Uterus (tissue), 4 donors: ENCODE results near the gene SIGLEC7. TPM values are rescaled to one million over a fixed set of nuclear protein-coding genes. Genes with fewer than 3 reads are reported as not detected.

Experiments
- DNase-seq, 2 donors: peaks; one replicate each; pipeline ENCODE4 v3.0.0-alpha.2; 2019 to 2020
- H3K27ac ChIP-seq, 2 donors: fragments of 200-600 bp; sonication (generic); 1 replicate in 1 of 2; 2 replicates in 1 of 2; pipeline ENCODE4 v1.5.1; 2016 to 2018
- H3K27me3 ChIP-seq, 2 donors: fragments of 200-600 bp; sonication (generic); one replicate each; pipeline ENCODE4 v1.5.1; 2018 to 2019; ENCODE audit warnings: control low read depth in 1 of 2
- H3K36me3 ChIP-seq, 2 donors: fragments of 200-600 bp; sonication (generic); one replicate each; pipeline ENCODE4 v1.5.1; 2019; ENCODE audit warnings: control low read depth in 1 of 2
- H3K4me1 ChIP-seq, 2 donors: fragments of 200-600 bp; sonication (generic); one replicate each; pipeline ENCODE4 v1.5.1; 2018 to 2019; ENCODE audit warnings: control low read depth in 1 of 2
- H3K4me3 ChIP-seq, 2 donors: fragments of 200-600 bp; sonication (generic); 1 replicate in 1 of 2; 2 replicates in 1 of 2; pipeline ENCODE4 v1.5.1; 2018 to 2019; ENCODE audit warnings: mild to moderate bottlenecking in 1 of 2
- H3K9me3 ChIP-seq, 2 donors: fragments of 200-600 bp; sonication (generic); one replicate each; pipeline ENCODE4 v1.5.1; 2019; ENCODE audit warnings: control low read depth in 1 of 2
- CTCF ChIP-seq, 4 experiments: fragments of 200-600 bp in 2 of 4; fragments of 450-650 bp in 2 of 4; sonication (generic) in 2 of 4; IDR thresholded peaks; one replicate each; pipeline ENCODE4 v1.5.1; 2016 to 2019; ENCODE audit warnings: antibody characterized with exemption in 4 of 4, mild to moderate bottlenecking in 2 of 4, moderate library complexity in 1 of 4
- POLR2A ChIP-seq, 2 donors: fragments of 450-650 bp; IDR thresholded peaks; one replicate each; pipeline ENCODE4 v1.6.1; 2016; ENCODE audit warnings: antibody characterized with exemption in 2 of 2, mild to moderate bottlenecking in 1 of 2, moderate library complexity in 1 of 2
- intact Hi-C: fragments of 100-400 bp; cut with DNase I; formaldehyde crosslinking; loops from one replicate; pipeline ENCODE4 v1.15.1; 2023; ENCODE audit warnings: low total_unique reads
- total RNA-seq, 4 donors: library from RNA; depleted of rRNA in 3 of 4; stranded (reverse); fragments of >200 nt in 3 of 4; gene quantifications; one replicate each; pipeline versions ENCODE4 v1.1.0 to v1.2.4, GENCODE V29; 2014 to 2023
- donor health status: DM: yes; HTN: yes; CAD: no.

Gene SIGLEC7
- total RNA-seq, 4 donors from 2014 or later: 0.14 to 0.59 TPM; not detected in 2

- intact Hi-C loops: no loop called here
- no peak for TF ChIP-seq CTCF (IDR thresholded peaks at IDR 0.05)
- no peak for TF ChIP-seq POLR2A (IDR thresholded peaks at IDR 0.05)
These were observed 58.1 kb downstream of the SIGLEC7 start for GRCh38 chr19:51200071-51200666.

GRCh38 chr19:51201712-51202111 is 59.6 kb downstream of the SIGLEC7 start:
- Histone ChIP-seq H3K27me3 (no peaks in the 10 kb centered on the region), H3K4me1 (no peaks in the 10 kb centered on the region), H3K9me3 (no peaks in the 10 kb centered on the region), H3K36me3 (no peaks in the 10 kb centered on the region), H3K27ac (no peak overlapping the region), H3K4me3 (no peak overlapping the region)
- TF ChIP-seq POLR2A (IDR thresholded peaks at IDR 0.05) (no peak), CTCF (IDR thresholded peaks at IDR 0.05) (no peak)
- DNase-seq: no peak
- intact Hi-C loops: no loop called here

More at GRCh38 chr19:51200071-51200666, 58.1 kb downstream of the SIGLEC7 start:
- no peak for DNase-seq
- Histone ChIP-seq H3K4me1 (no peaks in the 10 kb centered on the region), H3K9me3 (no peaks in the 10 kb centered on the region), H3K27ac (no peak overlapping the region), H3K27me3 (no peaks in the 10 kb centered on the region), H3K4me3 (no peak overlapping the region), H3K36me3 (no peaks in the 10 kb centered on the region)

Other genes with a start within 250 kb of the SIGLEC7 start
- 1 to 10 TPM in 1 of 4 donors, not detected in 3; 3.4 TPM for gene KLK4, start 230.9 kb upstream of the SIGLEC7 start, total RNA-seq
- 1 to 10 TPM in 1 of 4 donors, under 1 TPM in 1, not detected in 2; 0.69 to 1.0 TPM for gene KLK5, start 189.3 kb upstream of the SIGLEC7 start, total RNA-seq
- gene KLK6, start 172.7 kb upstream of the SIGLEC7 start, total RNA-seq: 1 to 10 TPM in 1 of 4 donors, under 1 TPM in 1, not detected in 2; 0.46 to 1.0 TPM
- 1 to 10 TPM in 1 of 4 donors, under 1 TPM in 1, not detected in 2; 0.14 to 1.1 TPM for gene KLK7, start 158.4 kb upstream of the SIGLEC7 start, total RNA-seq
- gene KLK8, start 140.7 kb upstream of the SIGLEC7 start, total RNA-seq: 1 to 10 TPM in 1 of 4 donors, not detected in 3; 4.8 TPM
- gene KLK10, start 122.6 kb upstream of the SIGLEC7 start, total RNA-seq: 1 to 10 TPM in 2 of 4 donors, not detected in 2; 3.8 to 4.1 TPM
- gene KLK11, start 115.7 kb upstream of the SIGLEC7 start, total RNA-seq: 1 to 10 TPM in 2 of 4 donors, not detected in 2; 1.3 to 2.0 TPM
- gene KLK12, start 107.3 kb upstream of the SIGLEC7 start, total RNA-seq: not detected
- gene KLK13, start 77.2 kb upstream of the SIGLEC7 start, total RNA-seq: not detected
- under 1 TPM in 1 of 4 donors, not detected in 3; 0.76 TPM for gene KLK14, start 59.4 kb upstream of the SIGLEC7 start, total RNA-seq
- 10 to 100 TPM in 1 of 4 donors, 1 to 10 TPM in 2, not detected in 1; 7.8 to 27.7 (median 8.4) TPM for gene CTU1, start 33.9 kb upstream of the SIGLEC7 start, total RNA-seq
- gene SIGLEC9, start 17.4 kb upstream of the SIGLEC7 start, total RNA-seq: 1 to 10 TPM in 3 of 4 donors, under 1 TPM in 1; 0.51 to 2.6 (median 1.7) TPM
- 1 to 10 TPM in 2 of 4 donors, under 1 TPM in 1, not detected in 1; 0.26 to 3.3 (median 3.0) TPM for gene CD33, start 82.8 kb downstream of the SIGLEC7 start, total RNA-seq
- gene SIGLECL1, start 108.8 kb downstream of the SIGLEC7 start, total RNA-seq: under 1 TPM in 1 of 4 donors, not detected in 3; 0.55 TPM
- under 1 TPM in 1 of 4 donors, not detected in 3; 0.28 TPM for gene IGLON5, start 169.3 kb downstream of the SIGLEC7 start, total RNA-seq
- gene VSIG10L, start 199.8 kb downstream of the SIGLEC7 start, total RNA-seq: 1 to 10 TPM in 3 of 4 donors, under 1 TPM in 1; 0.26 to 3.6 (median 1.7) TPM
- 10 to 100 TPM; 18.8 to 56.6 (median 32.8) TPM for gene ETFB, start 224.1 kb downstream of the SIGLEC7 start, total RNA-seq
- gene CLDND2, start 226.7 kb downstream of the SIGLEC7 start, total RNA-seq: 1 to 10 TPM in 1 of 4 donors, not detected in 3; 1.2 TPM
- 1 to 10 TPM in 3 of 4 donors, not detected in 1; 1.0 to 3.6 (median 2.9) TPM for gene NKG7, start 230.4 kb downstream of the SIGLEC7 start, total RNA-seq
- not detected for gene LIM2, start 245.7 kb downstream of the SIGLEC7 start, total RNA-seq
- not detected for gene C19orf84, start 248.3 kb downstream of the SIGLEC7 start, total RNA-seq